GM18517 (cell line): ENCODE data around the gene HCK.
"Not testable (repeated sequence)": the region's sequence is repeated elsewhere in the genome, so short reads cannot be mapped to it uniquely, and the experiment has no call there.

ENCODE experiments used
- ATAC-seq: cut with Tn5 transposase; IDR thresholded peaks from one replicate; pipeline ENCODE4 v1.9.1; 2021; ENCODE audit warnings: mild to moderate bottlenecking, moderate library complexity; ENCODE audit not compliant: unreplicated experiment

The HCK gene

GRCh38 chr20:32089637-32090362 lies 37.8 kb downstream of the HCK start:
- ATAC-seq = no peak

DNA sequence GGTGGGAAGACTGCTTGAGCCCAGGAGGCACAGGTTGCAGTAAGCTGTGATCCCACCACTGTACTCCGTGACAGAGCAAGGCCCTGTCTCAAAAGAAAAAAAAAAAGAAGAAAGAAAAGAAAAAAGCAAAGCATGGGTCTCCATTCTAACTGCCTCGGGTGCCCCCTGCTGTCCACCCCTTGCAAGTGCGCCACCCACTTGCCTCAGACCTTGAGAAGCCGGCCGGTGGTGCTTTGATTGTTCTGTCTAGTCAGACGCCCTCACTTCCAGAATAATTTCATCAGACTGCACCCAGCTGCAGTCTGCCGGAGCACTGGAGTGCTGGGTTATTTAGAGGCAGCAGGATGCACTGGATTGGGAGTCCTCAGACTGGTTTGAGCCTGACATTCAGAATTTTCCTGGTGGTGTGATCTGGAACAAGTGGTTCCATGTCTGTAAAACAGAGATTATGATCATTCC lies 39.9 kb downstream of the HCK start:
- no peak for ATAC-seq

DNA sequence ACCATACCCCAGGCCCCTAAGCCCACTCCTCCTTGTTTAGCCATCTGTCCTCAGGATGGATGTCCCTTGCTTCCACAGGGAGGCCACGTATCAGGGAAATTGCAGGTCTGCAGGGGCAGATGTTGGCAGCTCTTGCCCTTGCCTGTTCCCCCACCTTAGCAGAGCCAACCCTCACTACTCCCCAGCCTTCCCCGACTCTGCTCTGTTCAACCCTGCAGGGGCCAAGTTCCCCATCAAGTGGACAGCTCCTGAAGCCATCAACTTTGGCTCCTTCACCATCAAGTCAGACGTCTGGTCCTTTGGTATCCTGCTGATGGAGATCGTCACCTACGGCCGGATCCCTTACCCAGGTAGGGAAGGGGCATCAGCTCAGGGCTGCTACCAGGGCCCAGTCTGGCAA lies 46.7 kb downstream of the HCK start:
- no peak for ATAC-seq

GRCh38 chr20:32108814-32109391 lies 56.9 kb downstream of the HCK start:
- ATAC-seq = no peak

DNA sequence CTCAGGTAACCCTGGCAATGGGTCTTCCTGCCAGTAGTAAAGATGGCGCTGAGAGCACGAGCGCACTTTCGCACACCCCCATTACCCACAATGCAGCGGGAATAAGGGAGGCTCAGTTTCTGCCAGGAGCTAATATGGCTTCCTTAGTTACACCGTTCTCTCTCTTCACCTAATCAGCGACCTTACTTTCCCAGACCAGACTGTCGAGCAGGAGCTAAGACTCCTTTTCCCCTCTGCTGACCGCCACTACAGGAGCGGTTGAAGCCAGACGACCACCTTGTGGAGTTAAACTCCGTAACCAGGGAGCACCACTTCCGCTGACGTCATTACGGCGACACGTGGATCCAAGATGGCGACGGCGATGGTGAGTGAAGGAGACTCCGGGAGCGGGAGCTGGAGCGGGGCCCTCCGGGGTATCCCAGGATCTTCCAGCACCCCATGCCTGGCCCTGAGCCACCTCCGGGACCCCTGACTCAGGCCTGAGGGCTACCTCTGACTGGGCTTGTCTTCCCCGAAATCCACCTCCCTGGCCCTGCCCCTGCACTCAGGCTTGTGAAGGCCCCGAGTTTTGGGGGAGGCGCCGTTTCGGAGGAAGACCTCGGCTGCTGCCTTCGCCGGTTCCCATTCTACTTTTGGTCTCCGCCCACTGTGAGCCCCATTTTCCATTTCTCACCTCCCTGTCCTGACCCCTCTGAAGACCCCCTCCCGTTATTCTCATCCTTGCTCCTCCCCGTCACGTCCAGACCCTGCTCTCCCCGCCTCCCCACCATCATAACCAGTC lies 57.5 kb downstream of the HCK start, which contains the start of gene TM9SF4:
TSS of gene TM9SF4 (plus strand) at position 323 of the 781 bp plus-strand sequence. CDS start at position 350, 27 bp downstream.
- peak; percentile 88 for ATAC-seq

DNA sequence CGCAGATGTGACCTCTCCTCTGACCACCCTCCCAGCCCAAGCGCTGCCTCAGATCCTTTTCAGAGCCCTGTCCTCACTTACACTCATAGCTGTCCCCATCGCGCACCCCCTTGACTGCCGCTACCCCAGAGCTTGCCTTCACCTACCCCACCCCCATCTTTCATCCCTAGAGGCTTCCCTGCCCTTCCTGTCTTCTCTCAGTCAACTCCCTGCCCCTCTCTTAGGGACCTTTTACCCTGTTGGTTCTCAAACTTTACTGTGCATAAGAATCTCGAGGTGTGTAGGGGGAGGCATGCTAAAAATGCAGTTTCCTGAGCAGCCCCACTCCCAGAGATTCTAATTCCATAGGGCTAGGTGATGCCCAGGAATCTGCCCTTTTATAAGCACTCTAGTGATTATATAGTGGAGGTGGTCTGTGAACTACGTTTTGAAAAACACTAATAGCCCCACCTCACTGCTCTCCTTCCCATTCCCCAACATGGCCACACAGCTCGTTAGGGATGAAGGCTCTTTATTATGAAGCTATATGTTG lies 58.2 kb downstream of the HCK start:
- no peak for ATAC-seq

DNA sequence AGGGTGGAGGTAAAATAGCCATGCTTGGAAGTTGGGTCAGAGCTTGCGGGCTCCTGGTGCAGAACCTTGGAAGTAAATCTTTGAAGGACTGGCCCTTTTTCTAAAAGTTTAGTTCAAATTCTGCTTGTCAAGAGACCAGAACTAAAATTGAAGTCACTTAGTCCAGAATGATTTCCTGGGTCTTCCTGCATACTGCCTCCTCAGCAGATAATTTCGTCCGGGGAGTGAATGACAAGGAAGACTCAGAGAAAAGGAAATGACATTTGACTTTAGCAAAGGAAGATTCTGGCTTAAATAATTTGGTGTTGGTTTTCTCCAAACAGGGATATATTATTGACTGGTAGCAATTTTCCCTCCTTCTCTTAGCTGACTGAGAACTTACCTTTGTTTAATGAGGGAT lies 58.7 kb downstream of the HCK start:
- ATAC-seq = no peak

DNA sequence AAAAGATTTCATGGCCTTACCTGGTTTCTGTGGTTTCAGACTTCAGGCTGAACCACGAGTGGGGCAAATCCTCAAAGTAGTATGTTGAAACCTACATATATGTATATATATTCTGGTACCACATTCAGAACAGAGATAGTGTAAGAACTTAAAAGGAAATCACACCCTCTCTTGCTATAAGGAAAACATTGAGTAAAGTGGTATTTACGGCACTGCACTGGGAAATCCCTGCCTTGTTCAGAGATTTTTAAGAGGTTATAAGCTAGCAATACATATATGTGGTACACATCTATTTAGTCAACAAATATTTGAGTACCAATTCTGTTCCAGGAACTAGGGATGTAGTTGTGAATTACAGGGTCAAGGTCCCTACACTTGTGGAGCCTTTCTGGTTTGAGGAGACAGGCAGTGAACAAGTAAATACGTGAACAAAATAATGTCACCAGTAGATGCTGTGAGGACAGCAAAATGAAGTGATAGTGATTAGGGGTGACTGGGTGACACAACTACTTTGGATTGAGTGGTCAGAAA lies 59.2 kb downstream of the HCK start:
- ATAC-seq = no peak

GRCh38 chr20:32111753-32112152 lies 59.7 kb downstream of the HCK start:
- ATAC-seq = no peak

DNA sequence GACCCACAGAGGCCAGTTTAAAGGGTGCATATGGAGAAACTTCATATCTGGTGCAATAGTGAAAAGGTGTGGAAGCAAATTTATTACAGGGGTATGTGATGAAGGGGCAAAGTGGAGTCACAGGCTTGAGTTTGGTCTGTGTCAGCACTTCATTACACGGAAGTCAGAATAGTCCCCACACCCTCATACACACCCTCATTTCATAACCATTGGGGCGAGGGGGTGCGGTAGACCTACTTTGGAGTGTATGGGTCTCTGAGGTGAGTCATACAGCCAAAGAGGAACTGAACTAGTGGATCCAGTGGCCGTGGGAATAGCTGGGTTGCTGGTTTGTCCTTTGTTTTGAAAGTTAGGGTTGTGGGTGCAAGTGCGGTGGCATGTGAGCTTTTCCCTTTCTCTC lies 60.8 kb downstream of the HCK start:
- ATAC-seq = no peak

- ATAC-seq = no peak
Measured at GRCh38 chr20:32113591-32114260, 61.7 kb downstream of the HCK start.

- ATAC-seq = no peak
Measured at GRCh38 chr20:32114305-32114960, 62.4 kb downstream of the HCK start.

GRCh38 chr20:32115211-32115767 lies 63.2 kb downstream of the HCK start:
- ATAC-seq = no peak

DNA sequence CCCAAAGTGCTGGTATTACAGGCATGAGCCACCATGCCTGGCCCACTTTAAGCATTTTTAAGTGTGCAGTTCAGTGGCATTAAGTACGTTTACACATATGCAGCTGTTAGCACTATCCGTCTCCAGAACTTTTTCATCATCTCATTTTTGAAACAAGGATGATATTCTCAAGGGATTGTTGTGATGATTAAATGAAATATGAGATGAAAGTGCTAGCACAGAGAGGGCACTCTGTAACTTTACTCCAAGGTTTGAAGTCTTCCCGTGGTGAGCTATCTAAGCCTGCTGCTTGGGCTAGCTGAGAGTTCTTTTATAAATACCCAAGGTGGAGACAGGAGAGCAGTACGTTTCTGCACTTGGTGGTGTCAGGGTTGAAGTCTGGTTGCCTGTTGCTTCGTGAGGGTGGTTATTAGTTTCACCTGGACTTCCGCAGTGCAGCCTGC lies 64.1 kb downstream of the HCK start:
- no peak for ATAC-seq

DNA sequence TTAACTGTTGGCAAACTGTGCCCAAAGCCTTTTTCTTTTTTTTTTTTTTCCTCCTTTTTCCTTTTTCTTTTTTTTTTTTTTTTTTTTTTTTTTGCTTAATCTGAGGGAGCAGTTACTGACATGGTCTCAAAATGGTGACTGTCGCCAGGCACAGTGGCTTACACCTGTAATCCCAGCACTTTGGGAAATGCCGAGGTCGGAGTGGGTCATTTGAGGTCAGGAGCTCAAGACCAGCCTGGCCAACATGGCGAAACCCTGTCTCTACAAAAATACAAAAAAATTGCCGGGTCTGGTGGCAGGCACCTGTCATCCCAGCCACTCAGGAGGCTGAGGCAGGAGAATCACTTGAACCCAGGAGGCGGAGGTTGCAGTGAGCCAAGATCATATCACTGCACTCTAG lies 64.8 kb downstream of the HCK start:
- not testable (repeated sequence) for ATAC-seq

GRCh38 chr20:32118427-32118826 lies 66.4 kb downstream of the HCK start:
- ATAC-seq = not testable (repeated sequence)

- ATAC-seq = no peak
Measured at GRCh38 chr20:32119734-32120133, 67.7 kb downstream of the HCK start.

- not testable (repeated sequence) for ATAC-seq
Measured at GRCh38 chr20:32121908-32122307, 69.9 kb downstream of the HCK start.

DNA sequence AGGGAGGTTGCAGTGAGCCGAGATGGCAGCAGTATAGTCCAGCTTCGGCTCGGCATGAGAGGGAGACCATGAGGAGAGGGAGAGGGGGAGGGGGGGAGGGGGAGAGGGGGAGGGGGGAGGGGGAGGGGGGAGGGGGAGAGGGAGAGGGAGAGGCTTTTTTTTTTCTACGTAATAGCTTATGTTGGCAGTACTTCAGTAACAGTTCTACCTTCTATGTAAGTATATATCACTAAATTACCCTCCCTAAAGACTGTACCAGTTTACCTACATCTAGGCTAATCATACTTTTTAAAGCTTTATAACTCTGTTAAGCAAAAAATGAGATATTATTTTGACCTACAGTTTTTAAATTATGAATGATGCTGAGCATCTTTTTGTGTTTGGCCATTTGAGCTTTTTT lies 71.0 kb downstream of the HCK start:
- ATAC-seq = no peak
